H1 (cell line): ENCODE results near the gene RNASEH2A. TPM values are rescaled to one million over a fixed set of nuclear protein-coding genes. Genes with fewer than 3 reads are reported as not detected.

Experiments used
- CTCF ChIA-PET: fragments of 300-600 bp; sonication (Branson Sonifier 250); formaldehyde crosslinking; loops from one replicate; lab custom pipeline; 2021; ENCODE audit not compliant: partially characterized antibody; lab: Charles Lee
- POLR2A ChIA-PET: fragments of 300-600 bp; sonication (Branson Sonifier 250); formaldehyde crosslinking; loops from one replicate; lab custom pipeline; 2021; ENCODE audit warnings: inconsistent platforms; ENCODE audit not compliant: partially characterized antibody; lab: Charles Lee
- DNase-seq, 2 experiments: peaks; one replicate each; pipeline versions ENCODE4 v3.0.0 to v3.0.0-alpha.2; 2010 to 2022; ENCODE audit warnings: low spot score in 2 of 2, low read depth in 1 of 2, mixed read lengths in 1 of 2
- FAIRE-seq: peaks from 2 replicates; lab custom pipeline; 2011; peaks lifted over from hg19 to GRCh38; lab: Jason Lieb, UNC
- H2AFZ ChIP-seq: 2 replicates; pipeline ENCODE4 v1.8.1; 2012; ENCODE audit warnings: low read length, inconsistent platforms
- H2AK5ac ChIP-seq: 2 replicates; pipeline ENCODE4 v1.6.1; 2013; ENCODE audit warnings: low read depth, low read length
- H2BK120ac ChIP-seq: replicated peaks from 2 replicates; pipeline ENCODE3; 2013; ENCODE audit warnings: low read depth, low read length, inconsistent platforms
- H2BK12ac ChIP-seq: 2 replicates; pipeline ENCODE4 v1.6.1; 2013; ENCODE audit warnings: low read depth, low read length
- H2BK15ac ChIP-seq: 2 replicates; pipeline ENCODE4 v1.6.1; 2013; ENCODE audit warnings: low read length
- H2BK20ac ChIP-seq: 2 replicates; pipeline ENCODE4 v1.6.1; 2013; ENCODE audit warnings: low read length
- H2BK5ac ChIP-seq: 2 replicates; pipeline ENCODE4 v1.6.1; 2013; ENCODE audit warnings: low read depth, low read length
- H3K14ac ChIP-seq: 2 replicates; pipeline ENCODE4 v1.6.1; 2013; ENCODE audit warnings: inconsistent platforms; ENCODE audit not compliant: insufficient read length
- H3K18ac ChIP-seq: 2 replicates; pipeline ENCODE4 v1.6.1; 2013; ENCODE audit warnings: low read length; ENCODE audit errors: extremely low read depth
- H3K23ac ChIP-seq: 2 replicates; pipeline ENCODE4 v1.6.1; 2013; ENCODE audit warnings: inconsistent platforms; ENCODE audit not compliant: insufficient read length
- H3K23me2 ChIP-seq: 2 replicates; pipeline ENCODE4 v1.6.1; 2013; ENCODE audit warnings: low read depth, low read length
- H3K27ac ChIP-seq: 2 replicates; pipeline ENCODE4 v1.6.1; 2011; ENCODE audit warnings: low read depth, low read length, inconsistent platforms
- H3K27me3 ChIP-seq, 4 experiments: replicated peaks in 1 of 4; 1 replicate in 1 of 4; 2 replicates in 3 of 4; pipeline versions ENCODE4 v1.6.1 to v1.8.1; 2011 to 2013; ENCODE audit warnings: low read length in 3 of 4, mild to moderate bottlenecking in 3 of 4, inconsistent platforms in 2 of 4, mixed read lengths in 2 of 4, moderate library complexity in 1 of 4; ENCODE audit not compliant: control insufficient read depth in 3 of 4, insufficient read depth in 3 of 4; ENCODE audit errors: extremely low read depth in 1 of 4
- H3K36me3 ChIP-seq, 4 experiments: 2 replicates each; pipeline versions ENCODE4 v1.6.1 to v1.8.1; 2011 to 2013; ENCODE audit warnings: mild to moderate bottlenecking in 4 of 4, low read length in 3 of 4, moderate library complexity in 2 of 4, control low read depth in 1 of 4, inconsistent platforms in 1 of 4; ENCODE audit not compliant: insufficient read depth in 4 of 4, control insufficient read depth in 2 of 4
- H3K4ac ChIP-seq: replicated peaks from 2 replicates; pipeline ENCODE3; 2013; ENCODE audit warnings: low read length, low read depth, mixed read lengths, inconsistent platforms; ENCODE audit not compliant: insufficient read length
- H3K4me1 ChIP-seq, 4 experiments: replicated peaks in 1 of 4; 1 replicate in 1 of 4; 2 replicates in 3 of 4; pipeline versions ENCODE4 v1.6.1 to v1.8.1; 2011 to 2013; ENCODE audit warnings: low read length in 3 of 4, inconsistent platforms in 2 of 4, mixed read lengths in 1 of 4; ENCODE audit not compliant: insufficient read depth in 4 of 4, control insufficient read depth in 3 of 4
- H3K4me2 ChIP-seq, 2 experiments: 2 replicates each; pipeline versions ENCODE4 v1.6.1 to v1.8.1; 2011 to 2013; ENCODE audit warnings: low read depth in 2 of 2, low read length in 2 of 2, control low read depth in 1 of 2, inconsistent platforms in 1 of 2, mild to moderate bottlenecking in 1 of 2; ENCODE audit not compliant: insufficient read depth in 1 of 2
- H3K4me3 ChIP-seq, 4 experiments: fragments of 200-600, 300-600 bp in 1 of 4; sonication (generic), shearing (Covaris generic), sonication (Bioruptor Twin) in 1 of 4; 2 replicates each; pipeline versions ENCODE4 v1.5.1 to v1.8.1; 2011 to 2016; ENCODE audit warnings: low read length in 4 of 4, low read depth in 3 of 4, control low read depth in 2 of 4, inconsistent platforms in 2 of 4, mild to moderate bottlenecking in 2 of 4, mixed read lengths in 1 of 4, moderate library complexity in 1 of 4; ENCODE audit not compliant: insufficient read depth in 2 of 4; ENCODE audit errors: extremely low read depth in 1 of 4
- H3K56ac ChIP-seq: replicated peaks from 2 replicates; pipeline ENCODE3; 2013; ENCODE audit warnings: low read depth, mild to moderate bottlenecking, mixed read lengths, low read length, inconsistent platforms; ENCODE audit not compliant: insufficient read length
- H3K79me1 ChIP-seq: 2 replicates; pipeline ENCODE4 v1.6.1; 2013; ENCODE audit warnings: low read depth, low read length, control low read depth
- H3K79me2 ChIP-seq, 2 experiments: 2 replicates each; pipeline versions ENCODE4 v1.6.1 to v1.8.1; 2012 to 2013; ENCODE audit warnings: low read length in 2 of 2, mild to moderate bottlenecking in 2 of 2, inconsistent platforms in 1 of 2; ENCODE audit not compliant: insufficient read depth in 2 of 2, control insufficient read depth in 1 of 2
- H3K9ac ChIP-seq, 4 experiments: replicated peaks in 1 of 4; 1 replicate in 1 of 4; 2 replicates in 3 of 4; pipeline versions ENCODE4 v1.6.1 to v1.8.1; 2011 to 2013; ENCODE audit warnings: low read depth in 3 of 4, low read length in 3 of 4, control low read depth in 2 of 4, mild to moderate bottlenecking in 2 of 4, moderate library complexity in 2 of 4, inconsistent platforms in 1 of 4; ENCODE audit errors: extremely low read depth in 1 of 4
- H3K9me3 ChIP-seq, 2 experiments: 2 replicates each; pipeline versions ENCODE4 v1.6.1 to v1.8.1; 2012 to 2013; ENCODE audit warnings: mild to moderate bottlenecking in 2 of 2, moderate library complexity in 2 of 2, control low read depth in 1 of 2, inconsistent platforms in 1 of 2, low read depth in 1 of 2, low read length in 1 of 2, mixed read lengths in 1 of 2; ENCODE audit not compliant: insufficient read depth in 2 of 2
- H4K20me1 ChIP-seq, 2 experiments: replicated peaks in 1 of 2; 2 replicates each; pipeline versions ENCODE3 to v1.8.1; 2011 to 2013; ENCODE audit warnings: inconsistent platforms in 2 of 2, low read length in 2 of 2, mild to moderate bottlenecking in 1 of 2; ENCODE audit not compliant: insufficient read depth in 2 of 2, control insufficient read depth in 1 of 2
- H4K5ac ChIP-seq: 2 replicates; pipeline ENCODE4 v1.6.1; 2013; ENCODE audit warnings: low read length, low read depth, mixed read lengths, inconsistent platforms; ENCODE audit not compliant: insufficient read length
- H4K8ac ChIP-seq: 2 replicates; pipeline ENCODE4 v1.8.0; 2013; ENCODE audit warnings: mild to moderate bottlenecking, moderate library complexity, low read length, inconsistent platforms; ENCODE audit not compliant: insufficient read depth; ENCODE audit errors: extremely low read depth
- H4K91ac ChIP-seq: replicated peaks from 2 replicates; pipeline ENCODE3; 2013; ENCODE audit warnings: low read length, mixed read lengths, inconsistent platforms; ENCODE audit not compliant: insufficient read length
- ASH2L ChIP-seq: fragments of 200-600, 300-600 bp; sonication (generic); IDR thresholded peaks from one replicate; pipeline ENCODE4 v1.7.1; 2017; ENCODE audit warnings: low read length
- BRCA1 ChIP-seq: IDR thresholded peaks from 2 replicates; pipeline ENCODE4 v1.6.1; 2012; ENCODE audit warnings: low read depth, low read length, improper control_type of control experiment
- CEBPB ChIP-seq: IDR thresholded peaks from 2 replicates; pipeline ENCODE4 v1.6.1; 2012; ENCODE audit warnings: low read depth, low read length
- CHD2 ChIP-seq: IDR thresholded peaks from 2 replicates; pipeline ENCODE4 v1.6.1; 2012; ENCODE audit warnings: low read length, improper control_type of control experiment
- CREB1 ChIP-seq: IDR thresholded peaks from 2 replicates; pipeline ENCODE4 v1.6.1; 2012; ENCODE audit warnings: inconsistent platforms
- CTBP2 ChIP-seq: IDR thresholded peaks from 2 replicates; pipeline ENCODE4 v1.7.0; 2011; ENCODE audit warnings: borderline replicate concordance, mild to moderate bottlenecking, moderate library complexity, mixed read lengths, low read length; ENCODE audit not compliant: insufficient read depth, insufficient read length
- FOSL1 ChIP-seq: IDR thresholded peaks from 2 replicates; pipeline ENCODE4 v1.6.1; 2011; ENCODE audit warnings: mild to moderate bottlenecking, low read depth, low read length, moderate library complexity; ENCODE audit not compliant: insufficient read depth
- HDAC6 ChIP-seq: IDR thresholded peaks from one replicate; pipeline ENCODE4 v1.7.1; 2012; ENCODE audit warnings: low read depth, mild to moderate bottlenecking, inconsistent platforms, low read length, moderate library complexity
- JUN ChIP-seq: IDR thresholded peaks from 2 replicates; pipeline ENCODE4 v1.6.1; 2011; ENCODE audit warnings: low read depth, mild to moderate bottlenecking, improper control_type of control experiment, low read length
- KDM5A ChIP-seq: fragments of 200-600 bp; IDR thresholded peaks from 2 replicates; pipeline ENCODE4 v1.7.1; 2012; ENCODE audit warnings: mild to moderate bottlenecking, low read length, inconsistent platforms, mixed read lengths
- PHF8 ChIP-seq: fragments of 200-600 bp; sonication (generic); conservative IDR thresholded peaks from 2 replicates; pipeline ENCODE4 v1.7.1; 2012; ENCODE audit warnings: low read depth, mild to moderate bottlenecking, inconsistent platforms, low read length, moderate library complexity
- POLR2AphosphoS5 ChIP-seq: IDR thresholded peaks from 2 replicates; pipeline ENCODE4 v1.6.1; 2011; ENCODE audit warnings: low read depth, low read length
- SAP30 ChIP-seq: fragments of 300-600 bp; sonication (generic); IDR thresholded peaks from 2 replicates; pipeline ENCODE4 v1.7.1; 2012; ENCODE audit warnings: low read length, moderate library complexity, mild to moderate bottlenecking, inconsistent platforms; ENCODE audit not compliant: insufficient read depth, insufficient replicate concordance
- SIRT6 ChIP-seq: IDR thresholded peaks from one replicate; pipeline ENCODE4 v1.7.1; 2012; ENCODE audit warnings: low read length, inconsistent platforms
- SP4 ChIP-seq: IDR thresholded peaks from 2 replicates; pipeline ENCODE4 v1.6.1; 2012; ENCODE audit warnings: low read length, inconsistent platforms
- TBP ChIP-seq: IDR thresholded peaks from 2 replicates; pipeline ENCODE4 v1.6.1; 2011; ENCODE audit warnings: low read depth, low read length, improper control_type of control experiment
- TCF12 ChIP-seq: IDR thresholded peaks from 2 replicates; pipeline ENCODE4 v1.6.1; 2011; ENCODE audit warnings: low read depth, mild to moderate bottlenecking, low read length
- WGBS, 2 experiments: shearing (Covaris generic) in 1 of 2; methylation state at CpG; one replicate each; pipeline versions ENCODE4 v1.1.6 to v1.1.7; 2013 to 2015; ENCODE audit warnings: low lambda C conversion rate in 2 of 2, mixed read lengths in 2 of 2, inconsistent platforms in 1 of 2, low coverage in 1 of 2, missing lambda C conversion rate in 1 of 2; ENCODE audit not compliant: insufficient replicate concordance in 2 of 2, insufficient coverage in 1 of 2, insufficient read length in 1 of 2; ENCODE audit errors: extremely low coverage in 1 of 2, missing lambda C conversion rate in 1 of 2; 5-methylcytosine and 5-hydroxymethylcytosine counted together
- polyA plus RNA-seq, 7 experiments: library from polyadenylated mRNA; depleted of rRNA in 3 of 7; stranded (reverse) in 5 of 7; unstranded in 2 of 7; fragments of >200 nt in 5 of 7; fragments of 200-250 nt in 2 of 7; gene quantifications; 1 replicate in 5 of 7; 2 replicates in 1 of 7; 4 replicates in 1 of 7; pipeline versions ENCODE4 v1.2.1 to v1.2.3, GENCODE V29; 2011 to 2013; ENCODE audit warnings: missing spikeins in 2 of 7, mixed read lengths in 2 of 7
- total RNA-seq: library from RNA; stranded (reverse); fragmentation: NEBNext Ultra II Directional; extraction: Animal tissue kit (Norgen Biotek cat#: 25700); gene quantifications from 2 replicates; pipeline ENCODE4 v1.2.1, GENCODE V29; 2021

The RNASEH2A gene
- total and polyA plus RNA-seq, 2 of the 8 experiments (the other 6 are each of a cell fraction or from before 2014, with no cell fraction given), result 67.5 to 120 TPM

GRCh38 chr19:12859546-12859945 lies 53.2 kb downstream of the RNASEH2A start:
- peaks cover 0 to 1% of the 10 kb centered on the region in 2 experiments for H4K20me1 ChIP-seq
- CTCF ChIA-PET, result interaction anchor here (0.8 to 7.9 kb wide), 2 partner anchors 13 to 20 kb away, joined by 6 to 48 read pairs; no protein-coding TSS in a partner anchor
- 90% methylated on average over 7 of the region's 7 CpGs; no CpG with 5 or more reads in 1 of the 2 experiments for WGBS, 2 experiments

More at GRCh38 chr19:12859546-12859945, 53.2 kb downstream of the RNASEH2A start:
- H2BK120ac ChIP-seq, result no peak overlapping the region
- no peak for DNase-seq
- no peak overlapping the region for H2AK5ac ChIP-seq
- H3K14ac ChIP-seq, result no peak overlapping the region
- no peaks in the 10 kb centered on the region for H3K9me3 ChIP-seq
- TF ChIP-seq JUN (no peak), TBP (no peak), BRCA1 (no peak), TCF12 (no peak), PHF8 (no peak), SP4 (no peak), FOSL1 (no peak), CREB1 (no peak), POLR2AphosphoS5 (no peak), SIRT6 (no peak), CEBPB (no peak), ASH2L (no peak), KDM5A (no peak), SAP30 (no peak), CTBP2 (no peak), HDAC6 (no peak), CHD2 (no peak)
- H2BK12ac ChIP-seq, result no peak overlapping the region
- peaks cover 0 to 11% (median 3%) of the 10 kb centered on the region in 4 experiments; a peak in 2 of 8 replicates for H3K36me3 ChIP-seq
- H2BK15ac ChIP-seq, result no peak overlapping the region
- no peak overlapping the region for H3K27ac ChIP-seq
- no peak overlapping the region for H4K5ac ChIP-seq
- no peak overlapping the region for H3K56ac ChIP-seq
- H3K79me2 ChIP-seq, result no peaks in the 10 kb centered on the region
- no peak overlapping the region for H2AFZ ChIP-seq
- H4K8ac ChIP-seq, result no peak overlapping the region
- no peak overlapping the region for H2BK5ac ChIP-seq
- H3K4me1 ChIP-seq, result no peaks in the 10 kb centered on the region
- no peak overlapping the region for H3K4me2 ChIP-seq
- no peak for FAIRE-seq
- H2BK20ac ChIP-seq, result no peak overlapping the region
- no peak overlapping the region for H3K4me3 ChIP-seq
- H3K9ac ChIP-seq, result no peak overlapping the region
- no peaks in the 10 kb centered on the region for H3K79me1 ChIP-seq
- no peak overlapping the region for H3K23ac ChIP-seq
- no peak overlapping the region for H4K91ac ChIP-seq
- no peaks in the 10 kb centered on the region for H3K27me3 ChIP-seq
- POLR2A ChIA-PET, result interaction anchor here (1.2 kb wide), 1 partner anchor 17 kb away, joined by 3 read pairs; no protein-coding TSS in a partner anchor
- H3K23me2 ChIP-seq, result no peaks in the 10 kb centered on the region
- H3K18ac ChIP-seq, result no peak overlapping the region
- H3K4ac ChIP-seq, result no peak overlapping the region
